VCaP (cell line): ENCODE data around the gene F13A1.

Experiments used
- H3K27ac ChIP-seq: fragments of 450-650 bp; 2 replicates; pipeline ENCODE4 v1.5.1; 2017
- TF ChIP-seq, protein P1 (sequence below): fragments of 450-650 bp; conservative IDR thresholded peaks from 2 replicates; pipeline ENCODE4 v1.5.1; 2017; ENCODE audit warnings: mild to moderate bottlenecking, moderate library complexity

The F13A1 gene

DNA sequence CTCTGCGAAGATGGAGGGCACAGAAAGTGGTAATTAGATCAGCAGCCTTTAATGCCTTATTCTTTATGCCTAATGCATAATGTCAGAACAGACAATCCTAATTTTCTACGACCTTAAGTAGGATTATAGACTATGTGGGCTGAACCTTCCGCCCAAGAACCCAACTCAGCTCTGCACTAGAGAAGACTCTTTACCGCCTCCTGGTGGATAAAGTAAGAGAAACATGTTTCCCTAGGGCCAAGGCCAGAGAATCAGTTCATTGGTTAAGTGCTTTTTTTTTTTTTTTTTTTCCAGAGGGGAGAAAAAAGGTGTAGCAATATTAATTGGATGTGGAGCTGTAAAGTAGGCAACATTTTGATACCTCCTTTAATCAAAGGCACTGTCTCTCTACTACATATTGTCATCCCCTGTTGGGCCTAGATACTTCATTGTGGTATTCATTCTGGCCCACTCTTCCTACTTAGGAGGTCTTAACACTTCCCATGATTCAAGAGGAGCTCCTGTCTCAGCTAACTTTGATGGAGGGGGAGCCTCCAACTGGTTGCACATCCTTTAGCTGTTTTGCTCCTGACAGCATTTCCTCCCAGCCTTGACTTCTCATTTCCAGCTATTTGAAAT lies 188.9 kb downstream of the F13A1 start:
- TF ChIP-seq, protein P1, sequence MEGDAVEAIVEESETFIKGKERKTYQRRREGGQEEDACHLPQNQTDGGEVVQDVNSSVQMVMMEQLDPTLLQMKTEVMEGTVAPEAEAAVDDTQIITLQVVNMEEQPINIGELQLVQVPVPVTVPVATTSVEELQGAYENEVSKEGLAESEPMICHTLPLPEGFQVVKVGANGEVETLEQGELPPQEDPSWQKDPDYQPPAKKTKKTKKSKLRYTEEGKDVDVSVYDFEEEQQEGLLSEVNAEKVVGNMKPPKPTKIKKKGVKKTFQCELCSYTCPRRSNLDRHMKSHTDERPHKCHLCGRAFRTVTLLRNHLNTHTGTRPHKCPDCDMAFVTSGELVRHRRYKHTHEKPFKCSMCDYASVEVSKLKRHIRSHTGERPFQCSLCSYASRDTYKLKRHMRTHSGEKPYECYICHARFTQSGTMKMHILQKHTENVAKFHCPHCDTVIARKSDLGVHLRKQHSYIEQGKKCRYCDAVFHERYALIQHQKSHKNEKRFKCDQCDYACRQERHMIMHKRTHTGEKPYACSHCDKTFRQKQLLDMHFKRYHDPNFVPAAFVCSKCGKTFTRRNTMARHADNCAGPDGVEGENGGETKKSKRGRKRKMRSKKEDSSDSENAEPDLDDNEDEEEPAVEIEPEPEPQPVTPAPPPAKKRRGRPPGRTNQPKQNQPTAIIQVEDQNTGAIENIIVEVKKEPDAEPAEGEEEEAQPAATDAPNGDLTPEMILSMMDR, result no peak
- H3K27ac ChIP-seq, result no peak overlapping the region

DNA sequence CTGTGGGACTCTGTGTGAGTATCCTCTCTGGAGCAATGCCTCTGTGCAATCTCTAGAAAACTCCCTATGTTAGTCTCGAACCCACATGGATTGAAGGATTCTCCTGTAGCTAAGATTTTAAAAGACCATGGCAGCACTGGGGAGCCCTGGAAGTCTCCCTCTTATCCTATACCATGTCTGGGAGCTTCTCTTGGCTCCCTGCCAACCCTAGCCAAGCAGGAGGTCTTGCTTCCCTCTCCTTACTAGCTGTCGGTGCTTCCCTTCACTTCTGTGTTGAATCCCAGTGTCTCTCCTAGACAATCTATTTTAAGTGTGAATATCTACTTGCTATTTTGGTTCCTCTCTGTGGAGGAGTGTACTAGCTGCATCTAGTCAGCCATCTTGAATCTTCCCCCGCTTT lies 195.0 kb downstream of the F13A1 start:
- TF ChIP-seq, protein P1, result no peak
- H3K27ac ChIP-seq, result no peak overlapping the region

DNA sequence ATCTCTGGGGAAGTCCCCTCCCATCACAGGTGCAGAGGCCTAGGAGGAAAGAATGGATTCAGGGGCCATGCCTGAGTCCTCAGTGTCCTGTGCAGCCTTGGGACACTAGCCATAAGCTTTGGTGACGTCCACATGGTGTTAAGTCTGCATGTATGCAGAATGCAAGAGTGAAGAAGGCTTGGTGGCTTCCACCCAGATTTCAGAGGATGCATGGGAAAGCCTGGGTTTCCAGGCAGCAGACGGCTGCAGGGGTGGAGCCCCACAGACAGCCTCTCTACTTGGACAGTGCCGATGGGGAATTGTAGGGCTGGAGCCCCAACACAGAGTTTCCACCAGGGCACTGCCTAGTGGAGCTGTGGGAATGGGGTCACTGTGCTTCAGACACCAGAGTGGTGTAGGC lies 196.7 kb downstream of the F13A1 start:
- H3K27ac ChIP-seq, result no peak overlapping the region
- TF ChIP-seq, protein P1, result no peak

DNA sequence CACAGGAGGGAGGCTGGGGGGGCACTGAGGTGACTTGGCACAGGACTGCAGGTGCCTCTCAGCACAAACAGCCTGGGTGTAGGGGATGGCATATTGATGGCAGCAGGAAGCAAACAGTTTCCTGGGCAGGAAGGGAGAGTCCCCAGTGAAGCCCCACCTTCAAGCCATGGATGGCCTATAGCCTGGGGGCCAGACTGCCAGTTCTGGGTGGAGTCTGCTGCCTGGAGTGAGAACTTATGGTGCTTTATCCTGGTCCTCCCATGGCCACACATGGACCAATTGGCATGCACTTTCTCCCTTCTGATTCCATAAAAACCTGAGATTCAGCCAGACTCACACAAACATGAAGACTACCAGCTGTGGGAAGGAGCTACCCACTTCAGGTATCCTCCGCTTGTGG lies 198.5 kb downstream of the F13A1 start:
- TF ChIP-seq, protein P1, result no peak
- no peak overlapping the region for H3K27ac ChIP-seq

DNA sequence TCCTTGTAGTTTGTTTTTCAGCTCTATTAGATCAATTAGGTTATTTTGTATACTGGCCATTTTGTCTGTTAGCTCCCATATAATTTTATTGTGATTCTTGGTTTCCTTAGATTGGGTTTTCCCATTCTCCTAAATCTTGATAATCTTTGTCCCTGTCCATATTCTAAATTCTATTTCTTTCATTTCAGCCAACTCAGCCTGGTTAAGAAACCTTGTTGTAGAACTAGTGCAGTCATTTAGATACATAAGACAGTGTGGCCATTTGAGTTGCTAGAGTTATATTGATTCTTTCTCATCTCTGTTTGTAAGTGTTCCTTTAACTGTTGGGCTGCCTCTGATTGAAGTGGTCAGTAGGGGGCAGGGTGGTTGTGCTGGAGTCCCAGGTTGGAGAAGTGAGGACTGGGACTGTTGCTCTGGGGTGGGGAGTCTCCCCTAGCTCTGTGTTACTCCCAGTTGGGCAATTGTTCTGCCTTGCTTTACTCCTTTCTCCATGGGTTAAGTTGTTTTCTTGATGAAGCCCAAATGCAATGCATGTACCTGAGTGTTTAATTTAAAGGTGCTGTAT lies 214.9 kb downstream of the F13A1 start:
- H3K27ac ChIP-seq, result no peak overlapping the region
- TF ChIP-seq, protein P1, result no peak
